Fibroblast of upper back skin (primary cell): ENCODE data around the gene CNKSR2.
"Not testable (repeated sequence)": the region's sequence is repeated elsewhere in the genome, so short reads cannot be mapped to it uniquely, and the experiment has no call there.

Source experiments
- DNase-seq: peaks from one replicate; pipeline ENCODE4 v3.0.0-alpha.2; 2013

Gene CNKSR2

GRCh38 chrX:21457718-21458117 is 83.5 kb downstream of the CNKSR2 start:
- DNase-seq, result no peak

GRCh38 chrX:21469071-21469470 is 94.9 kb downstream of the CNKSR2 start:
- peak; percentile 3 for DNase-seq

- no peak for DNase-seq
These were observed 102.7 kb downstream of the CNKSR2 start for GRCh38 chrX:21476909-21477308.

GRCh38 chrX:21479695-21480270 is 105.6 kb downstream of the CNKSR2 start:
- peak; percentile 61 for DNase-seq

- no peak for DNase-seq
These were observed 107.5 kb downstream of the CNKSR2 start for GRCh38 chrX:21481761-21482160.

- DNase-seq, result not testable (repeated sequence)
These were observed 109.8 kb downstream of the CNKSR2 start for GRCh38 chrX:21484051-21484450.

GRCh38 chrX:21487832-21488231 is 113.6 kb downstream of the CNKSR2 start:
- DNase-seq, result no peak

- no peak for DNase-seq
These were observed 116.1 kb downstream of the CNKSR2 start for GRCh38 chrX:21490341-21490740.

- DNase-seq, result peak; percentile 66
These were observed 119.1 kb downstream of the CNKSR2 start for GRCh38 chrX:21493226-21493830.

GRCh38 chrX:21503593-21503992 is 129.4 kb downstream of the CNKSR2 start:
- no peak for DNase-seq

- peak; percentile 80 for DNase-seq
These were observed 135.7 kb downstream of the CNKSR2 start for GRCh38 chrX:21509912-21510311.

- DNase-seq, result peak; percentile 1
These were observed 149.8 kb downstream of the CNKSR2 start for GRCh38 chrX:21524008-21524407.

GRCh38 chrX:21528076-21528475 is 153.9 kb downstream of the CNKSR2 start:
- peak; percentile 4 for DNase-seq

GRCh38 chrX:21529771-21530170 is 155.6 kb downstream of the CNKSR2 start:
- DNase-seq, result peak; percentile 41

GRCh38 chrX:21544642-21545041 is 170.4 kb downstream of the CNKSR2 start:
- DNase-seq, result not testable (repeated sequence)

GRCh38 chrX:21559417-21559816 is 185.2 kb downstream of the CNKSR2 start:
- no peak for DNase-seq

GRCh38 chrX:21565025-21565424 is 190.8 kb downstream of the CNKSR2 start:
- DNase-seq, result no peak

GRCh38 chrX:21574793-21575192 is 200.6 kb downstream of the CNKSR2 start:
- no peak for DNase-seq

GRCh38 chrX:21581479-21581878 is 207.3 kb downstream of the CNKSR2 start:
- DNase-seq, result peak; percentile 20

GRCh38 chrX:21586001-21586400 is 211.8 kb downstream of the CNKSR2 start:
- no peak for DNase-seq

GRCh38 chrX:21590012-21590776 is 216.0 kb downstream of the CNKSR2 start:
- DNase-seq, result no peak

- no peak for DNase-seq
These were observed 231.8 kb downstream of the CNKSR2 start for GRCh38 chrX:21606002-21606401.

GRCh38 chrX:21610168-21610567 is 235.9 kb downstream of the CNKSR2 start:
- no peak for DNase-seq

- no peak for DNase-seq
These were observed 237.9 kb downstream of the CNKSR2 start for GRCh38 chrX:21612154-21612553.
